HG02798 (cell line): ENCODE measurements around the gene RASGRP4.
A peak's percentile ranks its signal among the peaks of the same experiment; 100 is the strongest.

Experiments used
- ATAC-seq: cut with Tn5 transposase; IDR thresholded peaks from one replicate; pipeline ENCODE4 v1.9.1; 2021; ENCODE audit warnings: mild to moderate bottlenecking; ENCODE audit not compliant: unreplicated experiment, poor library complexity

The RASGRP4 gene

GRCh38 chr19:38392707-38393308, 33.2 kb downstream of the RASGRP4 start:
- ATAC-seq: no peak

GRCh38 chr19:38391911-38392464, 34.0 kb downstream of the RASGRP4 start:
- ATAC-seq: no peak

- ATAC-seq: no peak
Observed at GRCh38 chr19:38389957-38390924, 35.8 kb downstream of the RASGRP4 start.

GRCh38 chr19:38389101-38389925, 36.7 kb downstream of the RASGRP4 start:
- ATAC-seq: no peak

GRCh38 chr19:38388349-38389100, 37.5 kb downstream of the RASGRP4 start, which contains the start of gene SPRED3:
TSS of gene SPRED3 (plus strand) at chr19:38388697. CDS start at chr19:38390303, 1,606 bp downstream.
- no peak for ATAC-seq

GRCh38 chr19:38387550-38388348, 38.3 kb downstream of the RASGRP4 start, which contains the start of gene GGN:
TSS of gene GGN (minus strand) at chr19:38388034. CDS start at chr19:38387261, 773 bp downstream.
- ATAC-seq: peak; percentile 51

GRCh38 chr19:38386971-38387549, 39.0 kb downstream of the RASGRP4 start:
- ATAC-seq: peak; percentile 1

GRCh38 chr19:38386300-38386970, 39.6 kb downstream of the RASGRP4 start:
- ATAC-seq: no peak

GRCh38 chr19:38385804-38386257, 40.2 kb downstream of the RASGRP4 start:
- no peak for ATAC-seq

GRCh38 chr19:38385057-38385803, 40.8 kb downstream of the RASGRP4 start:
- ATAC-seq: no peak

GRCh38 chr19:38384209-38385027, 41.6 kb downstream of the RASGRP4 start:
- no peak for ATAC-seq

- no peak for ATAC-seq
Observed at GRCh38 chr19:38383743-38384142, 42.3 kb downstream of the RASGRP4 start.

GRCh38 chr19:38383184-38383583, 42.8 kb downstream of the RASGRP4 start:
- ATAC-seq: no peak

GRCh38 chr19:38381138-38381537, 44.9 kb downstream of the RASGRP4 start:
- ATAC-seq: no peak

- no peak for ATAC-seq
Observed at GRCh38 chr19:38378866-38379265, 47.2 kb downstream of the RASGRP4 start.

GRCh38 chr19:38377052-38377451, 49.0 kb downstream of the RASGRP4 start:
- no peak for ATAC-seq
